GM12801 (cell line): Measurements from ENCODE around the gene TYW1B.

ENCODE experiments used
- CTCF ChIP-seq: IDR thresholded peaks from one replicate; pipeline ENCODE4 v1.5.1; 2011; ENCODE audit warnings: control low read depth; ENCODE audit not compliant: insufficient read length; ENCODE audit errors: extremely low read depth

TYW1B gene

GRCh38 chr7:72538856-72539255 is 289.1 kb downstream of the TYW1B start:
- no peak for TF ChIP-seq CTCF

GRCh38 chr7:72538147-72538546 is 289.9 kb downstream of the TYW1B start:
- TF ChIP-seq CTCF = no peak
